ENCODE measurements around the gene LINS1.

DNA sequence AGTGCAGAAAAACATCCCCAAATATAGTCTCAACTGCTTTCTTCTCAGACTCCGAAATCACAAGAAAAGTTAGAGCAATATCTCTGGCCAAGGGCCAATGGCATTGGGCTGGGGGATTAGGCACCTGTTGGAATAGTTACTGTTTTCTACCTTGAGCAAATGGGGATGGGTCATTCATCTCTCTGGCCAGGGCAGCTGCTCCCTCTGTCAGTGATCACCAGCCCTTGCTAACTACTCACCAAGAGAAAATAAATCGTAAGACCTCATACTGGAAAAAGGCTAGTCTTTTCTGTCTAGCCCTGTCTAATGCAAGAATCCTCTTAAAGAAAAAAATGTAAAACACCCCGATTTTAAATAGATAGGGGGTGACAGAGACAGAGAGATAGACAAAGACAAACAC, 84.1 kb downstream of the LINS1 start:
- no peak for TF ChIP-seq KDM1A (IDR thresholded peaks at IDR 0.05; ENCODE audit: borderline replicate concordance, low read length)
- TF ChIP-seq TCF12 (IDR thresholded peaks at IDR 0.05; ENCODE audit: low read depth, low read length): no peak
- no peak for TF ChIP-seq CEBPB (IDR thresholded peaks at IDR 0.05; ENCODE audit: low read depth, low read length)
- TF ChIP-seq POLR2A (IDR thresholded peaks at IDR 0.05; ENCODE audit: control extremely low read depth in 1 of 2, low read depth in 2 of 2, low read length in 2 of 2): no peak
- TF ChIP-seq, protein P1, sequence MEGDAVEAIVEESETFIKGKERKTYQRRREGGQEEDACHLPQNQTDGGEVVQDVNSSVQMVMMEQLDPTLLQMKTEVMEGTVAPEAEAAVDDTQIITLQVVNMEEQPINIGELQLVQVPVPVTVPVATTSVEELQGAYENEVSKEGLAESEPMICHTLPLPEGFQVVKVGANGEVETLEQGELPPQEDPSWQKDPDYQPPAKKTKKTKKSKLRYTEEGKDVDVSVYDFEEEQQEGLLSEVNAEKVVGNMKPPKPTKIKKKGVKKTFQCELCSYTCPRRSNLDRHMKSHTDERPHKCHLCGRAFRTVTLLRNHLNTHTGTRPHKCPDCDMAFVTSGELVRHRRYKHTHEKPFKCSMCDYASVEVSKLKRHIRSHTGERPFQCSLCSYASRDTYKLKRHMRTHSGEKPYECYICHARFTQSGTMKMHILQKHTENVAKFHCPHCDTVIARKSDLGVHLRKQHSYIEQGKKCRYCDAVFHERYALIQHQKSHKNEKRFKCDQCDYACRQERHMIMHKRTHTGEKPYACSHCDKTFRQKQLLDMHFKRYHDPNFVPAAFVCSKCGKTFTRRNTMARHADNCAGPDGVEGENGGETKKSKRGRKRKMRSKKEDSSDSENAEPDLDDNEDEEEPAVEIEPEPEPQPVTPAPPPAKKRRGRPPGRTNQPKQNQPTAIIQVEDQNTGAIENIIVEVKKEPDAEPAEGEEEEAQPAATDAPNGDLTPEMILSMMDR (IDR thresholded peaks at IDR 0.05; ENCODE audit: control extremely low read depth in 1 of 3, insufficient read depth in 1 of 3, low read depth in 1 of 3, low read length in 3 of 3): no peak

Data from H1 (cell line).